ENCODE measurements around the gene PLD5.
"Not testable (repeated sequence)": the region's sequence is repeated elsewhere in the genome, so short reads cannot be mapped to it uniquely, and the experiment has no call there.

Gene PLD5

DNA sequence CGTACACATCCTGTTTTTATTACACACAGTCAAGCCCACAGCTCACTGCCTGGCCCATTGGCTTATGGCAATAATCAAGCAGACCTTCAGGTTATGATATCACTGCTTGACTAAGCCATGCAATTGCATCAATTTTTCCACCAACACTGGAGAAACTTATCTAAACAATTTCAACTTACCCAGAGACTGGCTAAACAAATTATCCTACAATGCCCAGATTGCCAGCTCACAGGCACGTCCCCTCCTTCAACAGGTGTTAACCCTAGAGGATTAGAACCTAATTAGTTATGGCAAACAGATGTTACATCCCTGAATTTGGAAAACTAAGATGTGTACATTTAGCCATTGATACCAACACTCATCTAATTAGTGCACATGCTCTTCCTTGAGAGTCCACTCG, 310.0 kb downstream of the PLD5 start:
- DNase-seq (ENCODE audit: low spot score); FAIRE-seq: not testable (repeated sequence)

DNA sequence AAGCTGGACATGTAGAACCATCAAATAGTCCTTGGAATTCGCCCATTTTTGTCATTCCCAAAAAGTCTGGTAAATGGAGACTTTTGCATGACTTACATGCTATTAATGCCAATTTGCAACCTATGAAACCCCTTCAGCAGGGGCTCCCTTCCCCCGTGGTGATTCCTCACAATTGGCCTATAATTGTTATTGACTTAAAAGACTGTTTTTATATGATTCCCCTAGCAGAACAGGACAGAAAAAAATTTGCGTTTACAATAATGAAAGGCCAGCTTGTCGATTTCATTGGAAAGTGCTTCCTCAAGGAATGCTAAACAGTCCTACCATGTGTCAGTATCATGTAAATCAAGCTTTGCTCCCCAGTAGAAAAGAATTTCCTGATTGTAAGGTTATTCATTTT, 311.5 kb downstream of the PLD5 start:
- DNase-seq (ENCODE audit: low spot score); FAIRE-seq: not testable (repeated sequence)

DNA sequence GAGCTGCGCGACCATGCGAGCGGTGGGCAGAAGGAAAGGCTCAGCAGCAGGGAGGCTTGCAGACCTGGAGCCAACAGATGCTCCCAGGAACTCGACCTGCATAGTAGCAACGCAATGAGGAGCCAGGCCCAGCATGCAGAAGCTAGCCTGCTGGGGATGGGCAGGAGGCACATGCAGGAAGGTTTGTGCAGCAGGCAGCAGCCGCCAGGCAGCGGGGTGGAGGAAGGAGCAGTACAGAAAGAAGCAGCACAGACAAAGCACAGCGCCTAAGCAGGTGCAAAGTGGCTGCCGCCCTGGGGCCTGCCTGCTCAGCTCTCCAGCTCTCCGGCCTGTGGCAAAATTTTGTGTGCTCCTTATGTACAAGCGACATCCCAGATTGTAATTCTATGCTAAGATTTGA, 312.1 kb downstream of the PLD5 start:
- no peak for FAIRE-seq
- no peak for DNase-seq (ENCODE audit: low spot score)

DNA sequence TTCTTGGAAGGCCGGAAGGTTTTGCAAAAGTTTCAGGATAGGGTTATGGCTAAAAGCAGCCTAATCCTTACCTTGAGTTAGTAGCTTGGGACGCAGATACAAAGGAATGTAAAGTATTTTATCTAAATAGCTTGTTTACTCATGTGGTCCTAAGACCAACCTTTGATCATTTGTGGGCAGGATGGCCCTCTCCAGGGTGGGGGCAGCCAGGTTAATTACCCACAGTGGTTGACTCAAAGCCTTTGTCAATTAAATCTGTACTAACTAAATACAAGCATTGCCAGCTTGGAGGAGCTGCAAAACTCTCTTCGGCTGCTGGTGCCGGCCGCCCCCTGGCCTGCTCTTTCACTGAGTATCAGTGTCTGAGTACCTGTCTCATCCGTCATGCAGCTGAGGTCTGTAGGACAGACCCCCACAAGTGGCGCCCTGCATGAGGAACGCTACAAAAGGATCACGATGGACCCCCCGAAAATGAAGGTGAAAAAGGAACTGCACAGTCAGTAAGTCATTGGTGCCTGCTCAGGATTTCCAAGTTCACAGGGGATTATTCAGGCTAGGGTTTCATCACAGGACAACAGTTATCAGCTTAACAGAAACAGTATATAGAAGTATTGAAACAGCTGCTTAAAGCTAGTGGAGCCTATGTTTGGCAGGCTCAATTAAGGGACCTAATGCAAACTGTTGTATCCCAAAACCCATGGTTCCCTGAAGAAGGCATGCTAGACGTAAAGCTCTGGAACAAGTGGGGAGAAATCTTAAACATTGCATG, 313.1 kb downstream of the PLD5 start:
- no peak for FAIRE-seq

DNA sequence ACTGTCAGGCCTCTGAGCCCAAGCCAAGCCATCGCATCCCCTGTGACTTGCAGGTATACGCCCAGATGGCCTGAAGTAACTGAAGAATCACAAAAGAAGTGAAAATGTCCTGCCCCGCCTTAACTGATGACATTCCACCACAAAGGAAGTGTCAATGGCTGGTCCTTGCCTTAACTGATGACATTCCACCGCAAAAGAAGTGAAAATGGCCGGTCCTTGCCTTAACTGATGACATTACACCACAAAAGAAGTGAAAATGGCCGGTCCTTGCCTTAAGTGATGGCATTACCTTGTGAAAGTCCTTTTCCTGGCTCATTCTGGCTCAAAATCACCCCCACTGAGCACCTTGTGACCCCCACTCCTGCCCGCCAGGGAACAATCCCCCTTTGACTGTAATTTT, 314.2 kb downstream of the PLD5 start:
- FAIRE-seq; DNase-seq (ENCODE audit: low spot score): not testable (repeated sequence)

More for the DNA sequence above, 313.1 kb downstream of the PLD5 start:
- DNase-seq (ENCODE audit: low spot score) = no peak

DNA sequence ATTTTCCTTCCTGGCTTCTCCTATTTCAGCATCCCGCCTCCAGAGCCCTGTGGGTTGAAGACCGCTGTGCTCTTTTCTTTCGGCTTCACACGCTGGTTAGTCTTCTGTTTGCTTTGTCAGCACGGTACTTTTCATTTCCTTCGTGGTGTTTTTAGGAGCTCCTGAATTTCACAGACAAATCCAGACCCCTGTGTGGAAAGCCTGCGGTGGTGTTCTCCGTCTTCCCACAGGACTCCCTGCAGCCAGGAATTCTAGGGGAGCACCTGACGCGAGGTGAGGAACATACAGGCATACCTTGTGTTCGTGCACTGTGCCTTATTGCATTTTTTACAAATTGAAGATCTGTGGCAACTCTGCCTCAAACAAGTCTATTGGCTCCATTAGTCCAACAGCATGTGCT, 315.4 kb downstream of the PLD5 start:
- no peak for DNase-seq (ENCODE audit: low spot score)
- FAIRE-seq = no peak

DNA sequence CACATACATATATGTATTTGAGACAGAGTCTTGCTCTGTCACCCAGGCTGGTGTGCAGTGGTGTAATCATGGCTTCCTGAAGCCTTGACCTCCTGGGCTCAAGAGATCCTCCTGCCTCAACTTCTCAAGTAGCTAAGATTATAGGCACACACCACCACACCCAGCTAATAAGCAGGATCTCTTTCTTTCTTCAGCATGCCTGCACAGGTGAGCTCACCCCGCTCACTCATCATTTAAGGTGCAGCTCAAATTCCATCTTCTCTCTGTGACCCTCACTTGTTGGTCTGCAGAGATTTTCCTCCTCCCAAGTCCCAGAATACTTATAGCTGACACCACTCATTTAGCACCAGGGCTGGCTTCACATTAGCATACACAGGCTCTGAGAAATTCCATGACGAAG, 316.5 kb downstream of the PLD5 start:
- DNase-seq (ENCODE audit: low spot score) (no peak), FAIRE-seq (no peak)

DNA sequence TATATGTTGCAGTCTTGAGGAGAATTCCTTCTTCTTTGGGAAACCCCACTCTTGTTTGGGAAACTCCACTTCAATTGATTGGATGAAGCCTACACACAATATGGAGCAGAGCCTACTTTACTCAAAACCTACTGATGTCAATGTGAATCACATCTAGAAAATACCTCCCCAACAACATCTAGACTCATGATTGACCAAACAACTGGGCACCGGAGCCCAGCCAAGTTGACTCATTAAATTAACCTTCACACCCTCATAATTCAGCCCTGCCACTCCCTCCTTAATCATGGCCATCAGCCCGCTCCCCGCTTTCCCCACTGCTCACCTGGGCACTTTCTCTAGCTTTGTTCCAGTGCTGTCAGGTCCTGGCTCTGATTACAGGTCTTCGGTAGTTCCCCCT, 317.5 kb downstream of the PLD5 start:
- DNase-seq (ENCODE audit: low spot score) = no peak
- no peak for FAIRE-seq

DNA sequence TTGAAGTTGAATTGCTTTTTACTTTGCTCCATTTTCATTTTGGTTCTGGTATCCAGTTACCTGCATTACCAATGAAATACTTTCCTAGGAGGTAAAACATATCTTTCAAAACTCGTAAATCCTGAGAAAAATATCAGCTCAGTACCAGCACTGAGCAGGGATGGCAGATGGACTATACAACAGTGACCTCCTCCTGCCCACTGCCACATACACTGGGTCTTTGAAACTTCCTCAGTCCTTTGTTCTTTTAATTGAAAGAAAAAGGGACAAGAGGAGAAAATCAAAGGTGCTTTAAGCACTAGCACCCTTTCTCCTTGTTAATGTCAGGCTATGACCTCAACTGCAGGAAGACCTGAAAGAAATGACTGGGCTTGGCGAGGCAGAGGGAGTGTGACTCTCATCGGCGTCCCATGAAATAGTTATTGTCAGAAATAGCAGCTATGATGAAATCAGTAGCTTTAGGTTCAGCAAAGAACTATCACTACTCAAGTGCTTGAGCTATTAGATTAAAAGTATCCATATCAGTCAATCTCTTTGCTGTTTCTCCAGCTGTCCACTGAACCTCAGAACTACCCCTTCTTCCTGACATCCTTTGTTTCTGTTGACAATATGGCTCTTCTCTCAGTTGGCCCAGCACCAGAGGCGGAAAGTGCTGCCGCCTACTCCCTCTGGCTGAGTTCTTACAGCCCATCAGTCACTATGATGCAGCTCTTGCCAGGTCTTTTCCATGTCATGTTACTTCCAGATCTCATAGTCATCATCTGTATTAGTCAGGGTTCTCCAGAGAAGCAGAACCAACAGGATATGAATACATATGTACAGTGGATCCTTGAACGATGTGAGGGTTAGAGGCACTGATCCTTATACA, 318.6 kb downstream of the PLD5 start:
- FAIRE-seq = no peak
- DNase-seq (ENCODE audit: low spot score) = no peak

DNA sequence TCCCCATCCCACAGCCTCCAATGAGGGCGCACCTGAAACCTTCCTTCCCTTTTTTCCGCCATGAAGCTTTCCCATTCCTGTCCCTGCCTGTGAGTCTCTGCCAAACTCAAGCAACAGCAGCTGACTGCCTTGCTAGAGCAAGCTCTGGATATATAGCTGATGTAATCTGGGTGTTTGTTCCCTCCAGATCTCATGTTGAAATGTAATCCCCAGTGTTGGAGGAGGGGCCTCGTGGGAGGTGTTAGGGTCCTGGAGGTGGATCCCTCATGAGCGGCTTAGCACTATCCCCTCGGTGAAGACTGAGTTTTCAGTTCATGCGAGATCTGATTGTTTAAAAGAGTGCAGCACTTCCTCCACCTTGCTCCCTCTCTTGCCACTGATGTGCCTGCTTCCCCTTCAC, 321.2 kb downstream of the PLD5 start:
- FAIRE-seq (no peak), DNase-seq (ENCODE audit: low spot score) (no peak)

DNA sequence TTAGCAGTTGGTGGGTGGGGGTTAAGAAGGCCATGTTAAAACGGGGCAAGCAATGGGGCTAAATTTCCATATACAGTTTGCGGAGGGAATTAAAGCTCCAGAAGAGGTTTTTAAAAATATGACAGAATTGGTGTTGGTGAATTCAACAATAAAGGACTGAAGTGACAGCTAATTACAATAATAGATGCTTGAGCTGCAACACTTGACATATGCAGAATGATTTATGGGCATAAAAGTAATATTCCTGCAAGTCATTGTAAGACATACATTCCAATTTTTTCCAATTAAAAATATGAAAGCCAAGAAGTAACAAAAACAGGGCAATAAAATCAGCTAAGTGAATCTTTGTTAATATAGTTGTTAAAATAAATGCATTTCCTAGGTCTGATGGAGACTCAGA, 323.4 kb downstream of the PLD5 start:
- no peak for FAIRE-seq

DNA sequence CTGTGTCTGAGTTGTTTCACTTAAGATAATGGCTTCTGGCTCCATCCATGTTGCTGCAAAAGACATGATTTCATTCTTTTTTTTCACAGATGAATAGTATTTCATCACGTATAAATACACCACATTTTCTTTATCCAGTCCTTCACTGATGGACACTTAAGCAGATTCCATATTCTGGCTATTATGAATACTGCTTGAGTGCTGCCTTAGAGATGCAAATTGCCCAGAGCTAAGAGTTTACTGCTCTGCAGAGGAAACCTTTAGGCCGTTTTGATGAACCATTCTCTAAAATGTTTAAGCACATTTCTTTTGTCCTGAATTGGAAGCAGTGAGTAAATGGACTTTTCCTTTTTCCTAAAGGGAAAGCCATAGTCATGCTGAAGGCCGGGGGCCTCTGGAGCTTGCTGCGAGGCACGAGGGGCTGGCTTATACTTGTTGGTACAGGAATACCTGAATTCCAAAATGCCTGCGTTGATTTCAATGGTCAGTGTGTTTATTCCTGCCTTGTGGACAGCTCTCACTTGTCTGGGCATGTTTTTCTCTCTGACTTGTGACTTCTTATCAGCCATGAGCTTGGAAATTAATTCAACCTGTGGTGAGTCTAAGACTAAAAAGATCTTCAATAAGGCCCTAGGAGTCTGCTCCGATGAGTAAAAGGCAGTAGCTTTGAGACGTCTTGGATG, 324.6 kb downstream of the PLD5 start:
- no peak for FAIRE-seq
- no peak for DNase-seq (ENCODE audit: low spot score)

More for the DNA sequence above, 323.4 kb downstream of the PLD5 start:
- DNase-seq (ENCODE audit: low spot score) = no peak

DNA sequence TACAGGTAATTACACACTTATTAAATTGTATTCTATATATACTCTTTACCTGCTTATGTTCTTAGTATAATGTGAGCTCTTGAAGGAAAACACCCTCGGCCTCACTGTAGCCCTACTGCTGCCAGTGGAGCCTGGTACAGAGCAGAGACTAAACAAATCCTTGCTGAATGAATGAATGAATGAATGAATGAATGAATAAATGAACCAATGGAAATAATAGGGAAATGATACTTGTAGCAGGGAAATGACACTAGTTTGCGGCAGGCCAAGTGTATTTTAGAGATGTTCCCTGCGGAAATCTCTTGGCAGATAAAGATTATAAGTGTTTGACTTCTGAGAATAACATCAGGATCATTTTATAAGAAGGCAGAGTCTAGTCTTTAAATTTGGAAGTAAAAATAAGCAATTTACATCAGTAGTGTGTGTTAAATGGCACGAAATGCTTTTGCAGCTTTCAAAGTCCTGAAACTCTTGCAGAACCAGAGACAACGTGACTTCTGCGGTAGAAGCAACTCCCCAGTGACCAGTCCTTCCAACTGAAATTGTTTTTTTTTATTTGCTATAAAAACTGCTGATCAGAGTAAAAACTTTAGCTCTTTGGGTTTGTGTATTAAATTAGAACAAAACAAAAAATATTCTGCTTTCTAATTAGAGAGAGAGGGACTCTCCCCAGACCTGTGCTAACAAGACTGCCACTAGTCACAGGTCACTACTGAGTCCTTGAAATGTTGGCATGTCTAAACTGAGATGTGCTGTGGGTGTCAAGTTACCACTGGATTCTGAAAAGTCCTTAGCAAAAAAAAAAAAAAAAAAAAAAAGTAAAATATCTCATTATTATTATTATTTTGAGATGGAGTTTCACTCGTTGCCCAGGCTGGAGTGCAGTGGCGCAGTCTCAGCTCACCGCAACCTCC, 326.3 kb downstream of the PLD5 start:
- FAIRE-seq (no peak), DNase-seq (ENCODE audit: low spot score) (no peak)

DNA sequence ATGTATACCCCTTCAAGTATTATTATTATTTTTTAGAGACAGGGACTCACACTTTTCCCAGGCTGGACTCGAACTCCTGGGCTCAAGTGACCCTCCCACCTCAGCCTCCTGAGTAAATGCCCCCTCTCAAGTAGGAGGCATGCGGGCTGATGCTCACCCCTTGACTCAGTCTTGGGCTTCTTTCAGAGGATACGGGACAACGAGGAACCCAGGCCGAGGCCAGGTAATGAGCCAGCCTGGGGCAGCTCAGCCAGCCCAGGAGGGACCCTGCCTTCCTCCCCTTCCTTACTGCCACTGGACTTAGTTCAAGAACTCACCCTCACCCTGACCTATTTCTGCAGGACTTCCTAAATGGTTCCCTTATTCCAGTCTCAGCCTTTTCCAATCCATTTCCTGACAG, 327.6 kb downstream of the PLD5 start:
- FAIRE-seq (no peak), DNase-seq (ENCODE audit: low spot score) (no peak)

DNA sequence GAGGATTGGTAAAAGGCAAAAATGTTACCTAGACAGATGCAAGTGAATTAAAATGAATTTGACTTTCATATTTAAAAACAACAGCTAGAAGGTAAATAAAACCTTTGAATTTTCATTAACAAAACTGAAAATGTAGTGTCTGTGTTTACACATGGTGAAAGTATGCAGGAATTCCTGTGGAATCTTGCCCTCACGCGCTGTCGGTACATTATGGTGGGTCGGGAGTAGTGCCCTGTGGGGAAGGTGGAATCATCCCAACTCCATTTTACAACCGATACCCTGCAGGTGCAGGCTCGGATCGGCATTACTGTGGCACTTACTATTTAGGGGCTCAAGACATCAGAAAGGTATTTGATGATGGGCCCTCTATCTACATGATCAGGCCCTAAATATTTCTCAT, 328.4 kb downstream of the PLD5 start:
- FAIRE-seq (no peak), DNase-seq (ENCODE audit: low spot score) (peak; percentile 39)

DNA sequence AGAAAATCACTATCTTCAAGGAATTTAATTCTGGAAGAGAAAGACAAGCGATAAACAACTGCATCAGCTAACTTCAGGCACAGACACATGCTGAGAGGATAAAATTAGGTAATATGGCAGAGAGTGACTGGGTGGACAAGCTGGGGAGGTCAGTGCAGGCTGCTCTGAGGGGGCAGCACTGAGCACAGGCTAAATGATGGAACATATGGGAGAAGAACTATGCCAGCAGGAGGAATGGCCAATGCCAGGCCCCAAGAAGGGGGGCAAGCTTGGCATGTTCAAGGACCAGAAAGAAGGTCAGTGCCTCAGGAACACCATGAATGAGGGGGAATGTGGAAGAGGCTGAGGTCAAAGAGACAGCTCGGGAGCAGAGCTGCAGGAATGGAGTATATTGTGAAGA, 334.9 kb downstream of the PLD5 start:
- DNase-seq (ENCODE audit: low spot score) (no peak), FAIRE-seq (no peak)

DNA sequence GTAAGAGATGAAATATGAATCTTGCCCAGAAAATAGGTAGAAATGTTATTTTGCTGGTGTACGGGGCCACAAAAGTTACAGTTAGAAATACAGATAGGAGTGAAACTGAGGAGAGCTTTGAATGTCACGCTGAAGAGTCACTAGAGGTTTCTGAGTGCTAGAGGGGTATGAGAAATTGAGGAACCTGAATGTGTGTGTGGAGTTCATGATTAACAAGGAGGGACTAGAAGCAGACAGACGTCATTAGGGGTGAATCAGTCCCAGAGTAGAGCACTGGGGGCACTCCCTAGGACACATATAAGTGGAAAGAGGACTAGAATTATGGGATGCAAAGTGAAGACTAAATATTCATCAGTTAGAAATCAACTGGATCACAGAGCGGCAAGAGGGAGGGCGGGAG, 336.7 kb downstream of the PLD5 start:
- no peak for DNase-seq (ENCODE audit: low spot score)

DNA sequence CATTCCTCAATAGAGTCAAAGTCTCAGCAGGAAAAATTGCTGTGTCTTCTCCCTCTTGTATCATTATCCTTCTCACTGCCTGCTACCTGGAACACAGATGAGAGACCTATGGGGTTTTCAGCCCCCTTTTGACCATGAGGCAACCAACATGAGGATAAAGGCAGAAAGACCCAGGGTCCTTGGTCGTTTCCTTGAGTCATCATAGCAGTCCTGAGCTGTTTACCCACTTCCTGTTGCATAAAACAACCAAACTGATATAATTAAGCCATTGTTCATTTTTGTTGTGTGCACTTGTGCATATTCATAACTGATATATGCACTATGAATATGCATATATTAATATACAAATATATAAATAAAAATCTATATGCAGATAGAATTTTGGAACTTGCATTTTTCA, 337.3 kb downstream of the PLD5 start:
- DNase-seq (ENCODE audit: low spot score) (no peak), FAIRE-seq (no peak)

More for the DNA sequence above, 336.7 kb downstream of the PLD5 start:
- no peak for FAIRE-seq

DNA sequence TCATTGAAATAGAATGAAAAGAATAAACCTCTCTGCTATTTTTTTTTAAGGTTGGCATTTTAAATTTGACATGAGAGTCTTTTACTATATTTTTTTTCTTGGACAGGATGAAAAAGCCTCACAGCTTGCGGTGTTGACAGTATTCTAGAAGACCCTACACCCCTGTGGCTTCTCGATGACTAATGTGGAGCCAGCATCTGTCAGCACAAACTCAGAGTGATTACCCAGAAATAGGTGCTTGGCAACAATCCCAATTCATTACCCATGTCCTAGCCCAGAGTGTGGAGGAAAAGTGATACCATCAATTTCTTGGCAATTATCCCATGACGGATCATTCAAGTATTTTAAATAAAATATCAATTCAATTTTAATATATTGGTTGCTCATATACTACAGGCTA, 338.8 kb downstream of the PLD5 start:
- no peak for FAIRE-seq

DNA sequence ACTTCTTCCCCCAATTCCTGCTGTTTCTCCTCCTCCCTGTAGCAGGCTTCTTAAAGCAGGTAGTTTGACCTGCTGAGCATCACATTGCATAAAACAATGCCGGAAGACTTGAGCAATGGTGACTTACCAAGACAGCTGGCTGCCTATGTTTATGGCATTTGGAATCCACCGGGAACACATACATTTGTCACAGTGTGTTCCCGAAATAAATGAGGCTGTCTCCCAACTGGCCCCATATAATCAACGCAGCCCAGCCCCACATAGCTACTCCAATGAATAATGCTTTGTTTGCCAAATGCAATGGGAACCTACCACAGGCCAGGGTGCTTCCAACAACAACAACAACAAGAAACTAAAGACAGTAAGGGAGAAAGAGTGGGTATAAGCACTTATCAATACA, 339.5 kb downstream of the PLD5 start:
- DNase-seq (ENCODE audit: low spot score) = no peak
- no peak for FAIRE-seq

More for the DNA sequence above, 338.8 kb downstream of the PLD5 start:
- no peak for DNase-seq (ENCODE audit: low spot score)

DNA sequence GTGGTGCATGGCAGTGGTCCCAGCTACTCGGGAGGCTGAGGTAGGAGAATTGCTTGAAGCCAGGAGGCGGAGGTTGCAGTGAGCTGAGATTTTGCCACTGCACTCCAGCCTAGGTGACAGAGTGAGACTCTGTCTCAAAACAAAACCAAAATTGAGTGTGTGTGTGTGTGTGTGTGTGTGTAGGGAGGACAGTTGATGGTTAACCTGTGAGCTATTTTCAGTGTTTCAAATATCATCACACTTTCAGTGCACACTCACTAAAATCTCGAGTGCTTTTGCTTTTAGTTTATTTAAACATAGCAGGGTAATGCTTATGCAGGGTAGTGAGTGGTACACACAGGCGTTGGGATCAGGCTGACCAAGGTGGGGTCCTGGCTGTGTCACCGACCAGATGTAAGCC, 344.7 kb downstream of the PLD5 start:
- FAIRE-seq; DNase-seq (ENCODE audit: low spot score): not testable (repeated sequence)

All from urothelium cell line (cell line).